ENCODE results near the gene RAMP2.

The RAMP2 gene

GRCh38 chr17:42791948-42792347 lies 30.9 kb downstream of the RAMP2 start:
- no peaks in the 10 kb centered on the region for H3K9me2 ChIP-seq (ENCODE audit: low read depth, low read length)
- H3F3A ChIP-seq (ENCODE audit: insufficient read depth, low read length): no peaks in the 10 kb centered on the region
- H3K4me3 ChIP-seq (ENCODE audit: low read depth, low read length, poor library complexity, severe bottlenecking): no peak overlapping the region
- no peaks in the 10 kb centered on the region for H3K79me2 ChIP-seq (ENCODE audit: insufficient read depth, low read length)
- no peaks in the 10 kb centered on the region; the same call in 1 of the 2 replicates for H3K27me3 ChIP-seq (ENCODE audit: insufficient read depth, low read length)
- no peaks in the 10 kb centered on the region for H4K20me1 ChIP-seq (ENCODE audit: insufficient read depth, low read length)
- H3K4me2 ChIP-seq (ENCODE audit: low read length): no peak overlapping the region
- TF ChIP-seq, protein P1, sequence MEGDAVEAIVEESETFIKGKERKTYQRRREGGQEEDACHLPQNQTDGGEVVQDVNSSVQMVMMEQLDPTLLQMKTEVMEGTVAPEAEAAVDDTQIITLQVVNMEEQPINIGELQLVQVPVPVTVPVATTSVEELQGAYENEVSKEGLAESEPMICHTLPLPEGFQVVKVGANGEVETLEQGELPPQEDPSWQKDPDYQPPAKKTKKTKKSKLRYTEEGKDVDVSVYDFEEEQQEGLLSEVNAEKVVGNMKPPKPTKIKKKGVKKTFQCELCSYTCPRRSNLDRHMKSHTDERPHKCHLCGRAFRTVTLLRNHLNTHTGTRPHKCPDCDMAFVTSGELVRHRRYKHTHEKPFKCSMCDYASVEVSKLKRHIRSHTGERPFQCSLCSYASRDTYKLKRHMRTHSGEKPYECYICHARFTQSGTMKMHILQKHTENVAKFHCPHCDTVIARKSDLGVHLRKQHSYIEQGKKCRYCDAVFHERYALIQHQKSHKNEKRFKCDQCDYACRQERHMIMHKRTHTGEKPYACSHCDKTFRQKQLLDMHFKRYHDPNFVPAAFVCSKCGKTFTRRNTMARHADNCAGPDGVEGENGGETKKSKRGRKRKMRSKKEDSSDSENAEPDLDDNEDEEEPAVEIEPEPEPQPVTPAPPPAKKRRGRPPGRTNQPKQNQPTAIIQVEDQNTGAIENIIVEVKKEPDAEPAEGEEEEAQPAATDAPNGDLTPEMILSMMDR (IDR thresholded peaks at IDR 0.05; ENCODE audit: low read length): no peak
- no peak for TF ChIP-seq EZH2 (IDR thresholded peaks at IDR 0.05; ENCODE audit: borderline replicate concordance, low read length)
- H3K9ac ChIP-seq (ENCODE audit: low read length): no peak overlapping the region
- H2AFZ ChIP-seq (ENCODE audit: low read length): no peak overlapping the region
- H3K36me3 ChIP-seq (ENCODE audit: insufficient read depth, low read length): no peaks in the 10 kb centered on the region
- no peak overlapping the region for H3K27ac ChIP-seq (ENCODE audit: low read depth, low read length, poor library complexity, severe bottlenecking)
- no peaks in the 10 kb centered on the region for H3K4me1 ChIP-seq (ENCODE audit: insufficient read depth, low read length, severe bottlenecking)
- H3K9me3 ChIP-seq (ENCODE audit: low read length): no peaks in the 10 kb centered on the region

GRCh38 chr17:42792545-42792944 lies 31.5 kb downstream of the RAMP2 start:
- Histone ChIP-seq H3K4me1 (ENCODE audit: insufficient read depth, low read length, severe bottlenecking) (peaks cover 3% of the 10 kb centered on the region), H3K4me2 (ENCODE audit: low read length) (no peak overlapping the region), H3F3A (ENCODE audit: insufficient read depth, low read length) (no peaks in the 10 kb centered on the region), H3K9me3 (ENCODE audit: low read length) (no peaks in the 10 kb centered on the region), H4K20me1 (ENCODE audit: insufficient read depth, low read length) (no peaks in the 10 kb centered on the region), H3K9me2 (ENCODE audit: low read depth, low read length) (no peaks in the 10 kb centered on the region), H3K36me3 (ENCODE audit: insufficient read depth, low read length) (no peaks in the 10 kb centered on the region), H3K9ac (ENCODE audit: low read length) (no peak overlapping the region), H3K79me2 (ENCODE audit: insufficient read depth, low read length) (no peaks in the 10 kb centered on the region), H2AFZ (ENCODE audit: low read length) (no peak overlapping the region), H3K4me3 (ENCODE audit: low read depth, low read length, poor library complexity, severe bottlenecking) (no peak overlapping the region), H3K27ac (ENCODE audit: low read depth, low read length, poor library complexity, severe bottlenecking) (no peak overlapping the region), H3K27me3 (ENCODE audit: insufficient read depth, low read length) (no peaks in the 10 kb centered on the region; the same call in 1 of the 2 replicates)
- no peak for TF ChIP-seq EZH2 (IDR thresholded peaks at IDR 0.05; ENCODE audit: borderline replicate concordance, low read length)
- TF ChIP-seq, protein P1 (IDR thresholded peaks at IDR 0.05; ENCODE audit: low read length): no peak

DNA sequence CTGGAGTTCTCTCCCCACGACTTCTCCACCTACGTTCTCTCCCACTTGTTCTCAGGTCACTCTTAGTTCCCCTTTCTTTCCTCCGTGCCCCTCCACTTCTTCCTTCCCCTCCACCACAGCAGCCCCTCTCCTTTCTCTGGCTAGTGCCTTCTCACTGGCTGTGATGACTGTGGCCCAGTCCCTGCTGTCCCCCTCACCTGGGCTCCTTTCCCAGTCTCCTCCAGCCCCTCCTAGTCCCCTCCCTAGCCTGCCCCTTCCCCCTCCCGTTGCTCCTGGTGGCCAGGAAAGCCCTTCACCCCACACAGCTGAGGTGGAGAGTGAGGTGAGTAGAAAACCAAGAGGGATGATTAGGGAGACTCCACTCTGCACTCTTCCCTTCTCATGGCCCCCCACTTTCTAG lies 34.0 kb downstream of the RAMP2 start:
- no peaks in the 10 kb centered on the region for H3K9me3 ChIP-seq (ENCODE audit: low read length)
- H3F3A ChIP-seq (ENCODE audit: insufficient read depth, low read length): no peaks in the 10 kb centered on the region
- H2AFZ ChIP-seq (ENCODE audit: low read length): no peak overlapping the region
- H4K20me1 ChIP-seq (ENCODE audit: insufficient read depth, low read length): no peaks in the 10 kb centered on the region
- no peak overlapping the region for H3K9ac ChIP-seq (ENCODE audit: low read length)
- no peaks in the 10 kb centered on the region for H3K79me2 ChIP-seq (ENCODE audit: insufficient read depth, low read length)
- H3K27ac ChIP-seq (ENCODE audit: low read depth, low read length, poor library complexity, severe bottlenecking): no peak overlapping the region
- H3K4me3 ChIP-seq (ENCODE audit: low read depth, low read length, poor library complexity, severe bottlenecking): no peak overlapping the region
- TF ChIP-seq, protein P1 (IDR thresholded peaks at IDR 0.05; ENCODE audit: low read length): no peak
- no peak for TF ChIP-seq EZH2 (IDR thresholded peaks at IDR 0.05; ENCODE audit: borderline replicate concordance, low read length)
- H3K4me2 ChIP-seq (ENCODE audit: low read length): no peak overlapping the region
- H3K4me1 ChIP-seq (ENCODE audit: insufficient read depth, low read length, severe bottlenecking): peaks cover 15% of the 10 kb centered on the region
- no peaks in the 10 kb centered on the region for H3K27me3 ChIP-seq (ENCODE audit: insufficient read depth, low read length)
- no peaks in the 10 kb centered on the region for H3K9me2 ChIP-seq (ENCODE audit: low read depth, low read length)
- no peaks in the 10 kb centered on the region for H3K36me3 ChIP-seq (ENCODE audit: insufficient read depth, low read length)

Data from OCI-LY1 (cell line).